GM12872 (cell line): ENCODE measurements around the gene CUL1.

Source experiments
- CTCF ChIP-seq: IDR thresholded peaks from 3 replicates; pipeline ENCODE4 v1.5.1; 2011; ENCODE audit warnings: low read depth, mild to moderate bottlenecking, low read length, moderate library complexity; ENCODE audit not compliant: insufficient read depth

CUL1 gene

GRCh38 chr7:148711191-148712102, 12.7 kb downstream of the CUL1 start:
- no peak for TF ChIP-seq CTCF

- TF ChIP-seq CTCF, result no peak
Measured at GRCh38 chr7:148712678-148713329, 14.1 kb downstream of the CUL1 start.

GRCh38 chr7:148714498-148714897, 15.8 kb downstream of the CUL1 start:
- TF ChIP-seq CTCF, result no peak

- TF ChIP-seq CTCF, result no peak
Measured at GRCh38 chr7:148715027-148715426, 16.3 kb downstream of the CUL1 start.

GRCh38 chr7:148717266-148717793, 18.6 kb downstream of the CUL1 start:
- TF ChIP-seq CTCF, result no peak

GRCh38 chr7:148718431-148718830, 19.7 kb downstream of the CUL1 start:
- TF ChIP-seq CTCF, result no peak

- no peak for TF ChIP-seq CTCF
Measured at GRCh38 chr7:148719753-148720152, 21.1 kb downstream of the CUL1 start.
